DMS53 (cell line): Measurements from ENCODE around the gene CARD19.
A peak's percentile ranks its signal among the peaks of the same experiment; 100 is the strongest.
"Not testable (repeated sequence)": the region's sequence is repeated elsewhere in the genome, so short reads cannot be mapped to it uniquely, and the experiment has no call there.

Experiments
- DNase-seq: peaks from one replicate; lab custom pipeline; 2025; lab: John Stamatoyannopoulos, UW

Gene CARD19

DNA sequence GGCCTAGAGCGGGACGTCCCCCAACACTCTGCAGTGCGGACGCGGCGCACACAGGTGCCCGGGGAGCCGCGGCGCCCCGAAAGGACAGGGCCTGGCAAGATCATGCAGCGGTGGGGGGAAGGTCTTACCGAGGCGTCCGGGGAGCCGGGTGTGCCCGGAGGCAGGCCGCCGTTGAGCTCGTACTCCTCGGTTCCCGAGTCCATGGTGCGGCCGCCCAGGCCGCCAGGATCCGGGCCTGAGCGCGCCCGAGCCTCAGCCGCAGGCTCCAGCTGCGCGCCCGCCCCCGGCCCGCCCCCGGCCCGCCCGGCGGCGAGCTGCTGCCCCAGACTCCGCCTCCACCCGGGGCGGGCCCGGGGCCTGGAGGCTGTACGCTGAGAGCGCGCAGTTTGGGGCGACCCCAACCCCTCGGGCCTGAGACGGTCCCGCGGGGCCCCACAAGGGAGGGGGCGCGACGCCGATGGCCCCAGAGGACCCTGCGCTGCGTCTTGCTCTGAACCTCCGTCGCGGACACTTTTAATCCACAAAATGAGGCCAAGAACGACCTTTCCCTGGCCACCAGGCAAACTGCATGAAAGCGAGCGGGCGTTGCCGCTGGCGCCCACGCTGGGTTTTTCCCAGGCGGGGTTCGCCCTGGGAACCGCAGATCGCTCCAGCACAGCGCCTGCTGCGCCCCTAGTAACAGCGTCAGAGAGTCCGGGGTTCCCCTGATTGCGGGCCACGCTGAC, 38.2 kb downstream of the CARD19 start, which contains the start of gene NINJ1:
Gene NINJ1 (minus strand): TSS at position 237 of the 725 bp plus-strand sequence. CDS start 34 bp downstream, at position 203.
- DNase-seq, result peak; percentile 79

DNA sequence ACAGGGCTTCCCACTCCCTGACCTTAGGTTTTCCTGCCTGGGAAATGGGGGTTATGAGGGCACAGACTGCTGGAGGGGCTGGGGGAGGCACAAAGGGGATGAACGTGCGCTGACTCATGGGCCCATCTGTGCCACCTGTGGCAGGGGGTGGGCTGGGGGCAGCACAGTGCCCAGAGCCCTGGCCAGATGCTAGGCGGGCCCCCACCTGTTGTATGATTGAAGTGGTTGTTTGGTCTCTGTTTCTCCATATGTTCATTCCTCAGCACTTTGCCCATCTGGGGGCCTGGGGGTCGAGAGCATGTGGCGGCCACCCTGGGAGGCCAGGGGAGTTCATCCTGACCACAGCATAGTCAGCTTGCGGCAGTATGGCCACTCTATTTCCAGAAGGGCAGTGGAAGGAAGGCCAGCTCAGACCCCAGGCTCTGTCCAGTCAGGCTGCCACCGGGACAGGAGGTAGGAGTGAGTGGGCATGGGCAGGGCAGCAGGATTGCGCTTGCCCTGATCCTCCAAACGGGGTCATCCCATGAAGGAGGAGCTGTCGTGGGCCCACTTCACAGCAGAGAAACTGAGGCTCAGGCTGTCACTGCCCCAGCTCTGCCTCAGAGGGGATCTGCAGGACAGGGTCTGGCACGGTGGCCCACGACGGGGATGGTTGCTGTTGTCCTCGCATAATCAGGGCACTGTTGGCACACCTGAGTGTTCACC, 38.9 kb downstream of the CARD19 start:
- no peak for DNase-seq

DNA sequence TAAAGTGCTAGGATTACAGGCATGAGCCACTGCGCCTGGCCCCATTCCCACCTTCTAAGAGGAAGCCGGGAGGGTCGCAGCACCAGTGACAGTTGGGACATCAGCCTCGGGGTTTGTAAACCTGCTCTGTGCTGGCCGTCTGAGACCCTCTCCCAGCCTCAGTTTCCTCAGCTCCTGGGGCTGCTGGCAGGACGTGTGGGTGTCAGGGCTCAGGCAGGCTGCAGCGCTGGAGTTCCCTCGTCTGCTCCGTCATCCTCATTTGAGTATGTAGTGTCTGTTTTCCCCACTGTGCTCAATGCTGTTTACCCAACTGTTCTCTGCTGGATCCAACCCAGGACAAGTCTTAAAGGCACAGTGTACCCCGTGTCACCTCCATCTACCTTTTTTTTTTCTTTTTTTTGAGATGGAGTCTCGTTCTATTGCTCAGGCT, 40.0 kb downstream of the CARD19 start:
- peak; percentile 63 for DNase-seq

DNA sequence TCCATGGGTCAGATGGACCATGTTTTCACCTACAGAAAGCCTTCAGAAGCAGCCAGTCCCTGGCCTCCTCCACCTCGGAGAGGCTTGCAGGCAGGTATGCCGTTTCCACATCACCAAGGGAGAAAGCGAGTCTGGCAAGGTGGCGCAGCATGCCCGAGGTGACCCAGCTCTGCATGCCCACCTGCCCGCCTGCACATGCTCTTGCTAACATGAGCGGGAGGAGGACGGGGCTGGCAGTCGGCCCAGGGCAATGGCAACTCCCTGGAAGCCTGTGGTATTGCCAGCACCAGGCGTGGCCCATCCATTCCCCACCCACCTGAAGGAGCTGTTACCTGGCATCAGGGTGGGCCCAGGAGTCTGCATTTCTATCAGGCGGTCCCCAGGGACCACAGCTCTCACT, 41.3 kb downstream of the CARD19 start:
- DNase-seq, result no peak

DNA sequence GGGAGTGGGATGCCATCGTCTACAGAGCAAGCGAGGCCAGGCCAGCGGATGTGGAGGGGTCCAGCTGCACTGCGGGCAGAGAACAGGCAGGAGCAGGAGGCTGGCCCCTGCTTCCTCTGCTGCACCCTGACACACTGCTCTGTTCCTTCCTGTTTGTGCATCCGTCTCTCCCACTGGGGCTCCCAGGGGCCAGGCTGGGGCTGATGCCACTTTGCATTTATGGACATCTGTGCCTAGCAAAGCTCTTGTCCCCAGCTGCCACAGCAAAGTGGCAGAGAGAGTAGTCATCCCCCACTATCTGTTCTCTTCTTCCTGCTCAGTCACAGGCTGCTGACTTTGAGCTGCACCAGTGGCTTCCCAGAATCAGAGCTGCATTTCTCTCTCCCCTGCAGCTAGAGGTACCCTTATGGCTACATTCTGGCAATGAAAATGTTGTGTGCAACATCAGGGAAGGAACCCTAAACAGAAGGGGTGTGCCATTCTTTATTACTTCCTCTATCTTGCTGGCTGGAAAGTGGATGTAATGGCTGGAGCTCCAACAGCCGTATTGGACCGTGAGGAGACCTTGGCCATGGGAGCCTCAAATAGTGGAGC, 42.3 kb downstream of the CARD19 start:
- no peak for DNase-seq

DNA sequence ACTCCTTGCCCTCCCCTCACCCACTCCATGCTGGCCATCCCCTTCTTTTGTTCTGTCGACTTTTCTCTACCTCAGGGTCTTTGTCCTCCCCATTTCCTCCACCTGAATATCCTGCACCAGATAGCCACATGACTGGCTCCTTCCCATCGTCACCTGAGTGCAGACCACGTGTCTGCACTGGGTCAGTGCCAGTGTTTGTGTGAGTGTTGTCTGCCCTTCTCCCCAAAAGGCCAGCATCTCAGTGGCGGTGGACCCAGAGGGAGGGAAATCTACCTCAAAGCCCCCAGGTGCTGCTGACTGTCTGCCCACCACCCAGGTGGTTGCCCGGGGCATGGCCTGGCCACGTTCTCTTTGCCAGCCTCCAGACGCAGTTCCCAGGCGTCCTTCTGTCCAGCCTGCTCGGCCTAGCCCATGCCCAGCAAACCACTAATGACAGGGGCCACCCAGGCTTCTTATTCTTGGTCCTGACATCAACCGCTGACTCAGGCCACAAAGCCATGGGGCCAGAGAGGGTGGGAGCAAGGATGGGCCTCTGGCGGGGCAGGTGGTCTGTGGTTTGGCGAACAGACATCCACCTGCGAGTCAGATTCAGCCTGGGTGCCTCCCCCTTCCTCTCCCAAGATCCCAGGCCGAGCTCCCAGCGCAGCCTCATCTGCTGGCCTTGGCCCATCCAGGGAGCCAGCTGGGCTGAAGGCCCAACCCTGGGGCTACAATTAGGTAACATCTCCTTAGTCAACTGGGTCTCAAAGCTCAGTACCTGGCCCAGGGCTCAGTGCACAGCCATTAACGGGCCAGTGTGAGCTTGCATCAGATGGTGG, 43.6 kb downstream of the CARD19 start:
- DNase-seq, result no peak

DNA sequence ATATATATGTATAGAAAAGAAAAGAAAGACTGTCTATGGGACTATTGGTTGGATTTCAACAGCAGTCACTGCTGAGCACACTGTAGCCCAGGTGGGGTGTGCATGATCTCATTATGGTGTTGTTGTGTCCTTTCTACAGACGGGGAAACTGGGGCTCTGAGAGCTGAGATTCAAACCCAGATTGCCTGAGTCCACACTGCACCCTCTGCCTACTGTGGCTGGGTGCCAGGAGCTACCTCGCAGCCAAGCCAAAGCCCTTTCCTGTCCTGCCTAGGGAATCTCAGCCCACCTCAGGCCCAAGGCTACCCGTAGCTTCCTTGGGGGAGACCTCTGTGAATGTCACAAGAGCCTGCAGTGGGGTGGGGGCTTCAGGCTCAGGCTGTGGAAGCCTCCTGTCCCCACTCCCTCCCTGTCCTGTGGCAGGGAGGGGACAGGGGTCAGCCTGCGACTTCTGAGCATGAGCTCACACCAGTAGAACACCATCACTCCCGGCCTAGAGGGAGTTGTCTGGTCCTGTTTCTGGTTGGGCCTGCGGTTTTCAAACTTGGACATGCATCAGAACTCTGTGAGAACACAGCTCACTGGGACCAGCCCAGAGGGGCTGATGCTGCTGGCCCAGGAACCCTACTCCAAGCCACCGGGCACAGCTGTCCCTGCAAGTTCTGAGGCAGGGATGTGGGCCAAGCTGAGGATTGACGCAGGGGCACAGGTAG, 45.9 kb downstream of the CARD19 start:
- no peak for DNase-seq

DNA sequence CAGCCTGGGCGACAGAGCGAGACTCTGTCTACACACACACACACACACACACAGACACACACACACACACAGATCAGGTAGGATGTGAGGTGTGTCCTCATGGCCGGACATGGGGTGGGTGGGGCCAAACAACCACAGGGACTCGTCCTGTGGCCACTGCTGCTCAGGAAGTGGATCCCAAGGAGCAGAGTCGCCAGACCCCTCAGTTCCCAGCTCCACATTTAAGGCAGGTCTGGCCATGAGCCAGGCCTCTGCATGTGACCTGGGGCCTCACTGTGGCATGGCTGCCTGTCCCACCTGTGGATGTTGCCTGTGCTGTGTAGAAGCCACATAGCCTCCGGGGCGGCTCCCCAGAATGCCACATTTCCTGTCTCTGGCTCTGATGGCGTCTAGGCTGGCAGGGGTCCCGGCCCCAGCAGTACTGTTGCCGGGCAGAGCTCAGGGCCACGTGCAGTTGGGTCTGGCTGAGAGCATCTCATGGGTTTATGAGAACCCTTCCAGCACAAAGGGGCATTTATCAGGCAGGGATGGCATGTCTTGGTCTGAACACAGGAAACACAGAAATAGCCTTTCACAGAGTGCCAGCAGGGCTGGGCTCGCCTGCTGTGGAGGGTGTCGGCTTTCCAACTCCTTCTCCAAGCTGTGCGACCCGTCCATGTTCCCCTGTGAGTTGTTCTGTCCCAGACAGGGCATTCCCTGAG, 48.0 kb downstream of the CARD19 start:
- DNase-seq, result no peak

DNA sequence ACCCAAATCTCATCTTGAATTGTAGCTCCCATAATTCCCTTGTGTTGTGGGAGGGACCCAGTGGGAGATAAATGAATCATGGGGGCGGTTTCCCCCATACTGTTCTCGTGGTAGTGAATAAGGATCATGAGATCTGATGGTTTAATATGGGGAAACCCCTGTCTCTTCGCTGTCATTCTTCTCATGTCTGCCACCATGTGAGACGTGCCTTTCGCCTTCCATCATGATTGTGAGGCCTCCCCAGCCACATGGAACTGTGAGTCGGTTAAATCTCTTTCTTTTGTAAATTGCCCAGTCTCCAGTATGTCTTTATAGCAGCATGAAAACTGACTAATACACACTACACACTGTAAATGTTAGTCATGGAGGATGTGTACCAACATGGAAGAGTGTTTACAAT, 50.7 kb downstream of the CARD19 start:
- DNase-seq, result not testable (repeated sequence)

DNA sequence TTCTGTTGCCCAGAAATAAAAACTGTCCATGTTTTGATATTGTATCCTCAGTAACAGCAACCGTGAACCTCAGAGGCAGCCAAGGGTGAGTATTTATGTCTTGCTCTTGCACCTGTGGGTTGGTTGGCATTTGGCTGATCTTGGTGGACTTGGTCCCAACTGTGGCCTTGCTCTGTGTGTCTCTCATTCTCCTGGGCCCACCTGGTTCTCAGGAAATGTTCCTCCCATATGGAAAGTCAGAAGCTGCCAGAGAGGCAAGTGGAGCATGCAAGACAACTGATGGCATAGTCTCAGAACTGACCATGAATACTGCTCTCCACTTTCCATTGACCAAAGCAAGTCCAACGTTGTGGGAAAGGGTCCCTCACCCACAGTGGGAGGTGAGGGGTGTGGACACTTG, 51.6 kb downstream of the CARD19 start:
- DNase-seq, result no peak

DNA sequence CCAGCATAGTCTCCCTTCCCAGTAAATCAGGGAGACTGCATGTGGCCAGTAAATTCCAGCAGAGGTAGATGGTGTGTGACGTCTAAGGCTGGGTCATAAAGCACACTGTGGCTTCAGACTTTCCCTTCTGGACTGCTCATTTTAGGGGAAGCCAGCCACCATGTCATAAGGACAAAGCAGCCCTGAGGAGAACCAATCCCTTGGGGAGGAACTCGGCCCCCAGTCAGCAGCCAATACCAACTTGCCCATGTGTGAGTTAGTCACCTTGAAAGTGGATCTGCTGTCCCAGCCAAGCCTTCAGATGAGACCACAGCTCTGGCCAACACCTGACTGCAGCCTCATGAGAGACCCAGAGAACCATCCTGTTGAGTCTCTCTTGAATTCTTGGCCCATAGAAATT, 52.7 kb downstream of the CARD19 start:
- DNase-seq, result no peak

DNA sequence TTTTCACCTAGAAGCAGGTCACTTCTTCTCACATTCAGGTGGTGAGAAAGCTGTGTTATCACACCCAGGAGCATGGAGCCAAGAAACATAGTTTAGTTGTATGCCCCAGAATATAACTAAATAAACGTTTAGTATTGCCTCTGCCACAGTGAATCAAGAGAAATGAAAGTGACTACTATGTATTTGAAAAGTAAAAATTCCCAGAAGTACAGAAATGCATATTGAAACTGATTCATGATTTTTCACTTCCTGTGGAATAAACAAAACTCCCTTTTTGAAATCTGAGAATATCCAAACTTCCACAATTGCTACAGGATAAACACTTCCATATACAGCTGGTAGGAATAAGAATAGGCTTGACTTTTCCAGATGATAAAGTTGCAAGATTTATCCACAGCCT, 53.3 kb downstream of the CARD19 start:
- no peak for DNase-seq

DNA sequence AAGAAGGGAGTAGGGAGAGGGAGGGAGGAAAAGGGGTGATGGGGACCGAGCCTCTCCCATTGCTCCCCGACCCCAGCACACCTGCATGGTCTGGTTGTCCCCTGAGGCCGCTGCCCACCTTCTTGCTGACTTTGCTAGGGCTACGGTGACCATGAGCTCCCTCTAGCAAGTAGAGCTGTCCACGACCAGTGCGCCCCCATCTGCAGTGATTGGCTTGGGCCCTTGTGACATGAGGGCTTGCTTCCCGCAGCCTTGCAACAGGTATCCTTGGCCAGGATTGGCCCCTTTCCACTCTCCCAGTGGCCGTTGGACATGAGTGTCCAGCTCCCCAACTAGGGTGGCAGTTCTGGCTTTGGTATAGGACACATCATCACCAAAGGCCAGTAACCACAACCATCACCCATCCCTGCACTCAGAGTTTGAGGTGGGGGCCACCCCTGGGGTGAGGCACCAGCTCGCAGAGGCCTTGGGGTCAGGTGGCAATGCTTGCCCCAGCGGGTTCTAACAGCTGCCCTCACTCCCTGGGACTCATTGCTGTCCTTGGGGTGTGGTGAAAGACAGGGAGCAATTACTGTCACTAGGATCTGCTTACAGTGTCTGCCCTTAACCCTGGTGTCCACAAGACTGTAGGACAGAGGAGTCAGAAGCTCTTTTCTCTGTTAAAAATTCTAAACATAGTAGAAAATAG, 55.2 kb downstream of the CARD19 start:
- DNase-seq, result no peak

DNA sequence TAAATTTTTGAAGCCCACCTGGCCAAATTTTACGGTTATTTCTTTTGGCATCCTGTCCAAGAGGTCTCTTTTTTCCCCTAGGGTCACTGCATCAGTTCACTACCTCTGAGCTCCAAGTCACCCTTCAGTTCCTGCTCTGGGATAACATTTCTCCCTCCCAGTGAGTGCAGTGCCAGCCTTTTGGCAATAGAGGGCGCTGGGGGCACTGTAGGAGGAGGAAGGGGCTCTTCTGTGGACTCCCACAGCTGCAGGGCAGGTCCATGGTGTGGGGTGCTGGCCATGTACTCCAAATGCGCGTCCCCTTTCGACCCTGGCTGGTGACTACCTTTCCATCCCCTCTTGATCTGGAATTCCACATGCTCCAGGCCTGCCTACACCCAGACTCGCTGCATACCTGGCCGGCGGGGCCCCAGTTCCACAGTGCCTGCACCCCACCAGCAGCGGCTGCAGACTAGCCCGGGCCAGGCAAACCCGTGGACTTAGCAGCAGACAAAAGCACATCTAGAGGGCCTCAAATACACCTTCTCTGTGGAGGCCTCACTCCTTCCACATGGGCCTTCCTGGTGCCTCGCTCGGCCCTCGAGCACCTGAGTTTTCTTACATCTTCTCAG, 58.4 kb downstream of the CARD19 start:
- peak; percentile 62 for DNase-seq

DNA sequence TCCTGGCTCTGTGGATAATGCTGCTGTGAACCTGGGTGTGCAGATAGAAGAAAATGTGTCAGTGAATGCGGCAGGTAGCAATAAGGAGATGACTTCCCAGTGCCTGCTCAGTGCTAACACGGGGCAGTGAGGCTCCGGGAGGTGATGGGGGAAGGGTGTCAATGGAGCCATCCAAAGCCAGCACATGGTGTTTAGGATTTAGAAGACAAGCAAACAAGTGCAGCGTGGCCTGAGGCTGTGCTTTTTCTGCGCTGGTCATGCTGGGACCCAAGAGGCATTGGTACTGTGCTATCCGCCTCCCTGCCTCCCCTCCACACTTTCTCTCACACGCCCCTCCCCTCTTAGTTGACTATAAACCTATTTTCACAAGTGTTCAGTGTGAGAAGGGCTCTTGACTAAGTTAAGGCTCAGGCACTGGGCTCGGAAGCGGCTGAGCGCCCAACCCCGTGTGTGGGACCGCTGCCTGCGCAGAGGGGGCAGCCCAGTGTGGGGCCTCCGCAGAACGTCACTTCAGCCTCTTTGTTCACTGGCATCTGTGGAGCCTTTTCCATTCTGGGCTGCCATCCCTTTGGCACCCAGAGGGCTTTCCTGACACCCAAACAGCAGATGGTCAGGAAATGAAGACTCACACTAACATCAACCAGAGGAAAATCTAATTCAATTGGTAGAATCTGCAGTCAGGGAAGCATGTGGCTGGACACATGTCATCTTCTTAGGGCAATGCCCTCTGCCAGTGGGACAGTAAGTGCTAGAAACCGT, 59.9 kb downstream of the CARD19 start:
- DNase-seq, result no peak

DNA sequence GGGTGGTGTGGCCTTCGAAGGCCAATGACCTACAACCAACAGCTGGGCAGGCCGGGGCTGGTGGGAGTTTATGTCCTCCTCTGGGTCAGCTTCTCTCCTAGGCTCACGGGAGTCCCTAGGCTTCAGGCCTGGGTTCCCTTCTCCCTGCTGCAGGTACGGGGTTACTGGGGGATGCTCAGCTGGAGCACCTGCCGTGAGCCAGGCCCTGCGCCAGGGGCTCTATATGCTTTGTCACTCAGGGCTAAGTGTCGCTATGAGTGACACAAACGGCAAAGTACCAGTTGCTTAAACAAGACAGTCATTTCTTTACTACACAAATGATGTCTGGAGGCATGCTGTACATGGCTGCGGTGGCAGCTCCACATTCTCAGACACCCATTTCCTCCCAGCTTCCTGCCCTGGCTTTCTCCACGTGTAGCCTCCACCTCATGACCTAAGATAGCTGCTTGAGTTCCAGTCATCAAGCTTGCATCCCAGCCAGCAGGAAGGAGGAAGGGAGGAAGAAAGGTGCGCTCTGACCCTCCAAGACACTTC, 60.5 kb downstream of the CARD19 start:
- no peak for DNase-seq

DNA sequence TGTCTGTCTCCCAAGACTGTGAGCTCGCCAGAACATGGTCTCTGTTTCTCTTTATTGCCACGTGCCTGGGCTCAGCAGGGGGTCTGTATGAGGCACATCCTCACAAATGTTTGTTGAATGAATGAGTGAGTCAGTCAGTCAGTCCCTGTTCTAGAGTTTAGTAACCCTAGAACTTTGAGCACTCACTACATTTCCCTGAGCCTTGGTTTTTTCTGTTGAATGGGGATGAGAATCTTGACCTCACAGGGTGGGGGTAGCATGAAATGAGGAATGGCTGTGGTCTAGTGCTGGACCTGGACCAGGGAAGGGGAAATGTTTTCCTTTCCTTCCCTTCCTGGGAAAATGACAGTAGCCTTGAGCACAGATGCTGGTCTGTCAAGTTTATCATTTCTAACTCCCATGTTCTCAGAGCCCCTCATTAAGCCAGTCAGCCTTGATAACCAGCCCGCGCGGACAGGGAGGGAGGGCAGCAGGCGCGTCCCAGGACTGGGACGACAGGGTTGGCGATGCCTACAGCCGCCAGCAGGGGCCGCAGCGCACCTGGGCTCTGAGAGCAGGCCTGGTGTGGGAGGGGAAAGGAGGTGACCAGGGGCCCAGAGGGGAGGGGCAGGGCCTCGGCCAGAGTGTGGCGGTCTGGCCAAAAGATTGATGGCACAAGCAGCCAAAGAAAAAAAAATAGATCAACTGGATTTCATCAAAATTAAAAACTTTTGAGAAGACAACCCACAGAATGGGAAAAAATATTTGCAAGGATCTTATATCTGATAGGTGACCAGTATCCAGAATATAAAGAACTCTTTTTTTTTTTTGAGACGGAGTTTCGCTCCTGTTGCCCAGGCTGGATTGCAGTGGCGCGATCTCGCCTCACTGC, 63.8 kb downstream of the CARD19 start:
- peak; percentile 86 for DNase-seq
